GM23248 (cell line): ENCODE measurements around the gene ASIC1.

Source experiments
- EZH2 ChIP-seq: fragments of 200-600 bp; sonication (generic); IDR thresholded peaks from 2 replicates; pipeline ENCODE4 v1.6.1; 2018; ENCODE audit warnings: antibody characterized with exemption, mild to moderate bottlenecking; ENCODE audit not compliant: insufficient read depth, poor library complexity, severe bottlenecking
- EZH2phosphoT487 ChIP-seq: fragments of 200-600 bp; sonication (generic); IDR thresholded peaks from 2 replicates; pipeline ENCODE4 v1.6.1; 2018; ENCODE audit warnings: antibody characterized with exemption, moderate library complexity, mild to moderate bottlenecking, low read depth; ENCODE audit not compliant: insufficient read depth

GRCh38 chr12:50021031-50021430 lies 36.4 kb upstream of the ASIC1 start:
- TF ChIP-seq EZH2 (no peak), EZH2phosphoT487 (no peak)
